ENCODE data around the gene SAMD11. TPM values are rescaled to one million over a fixed set of nuclear protein-coding genes. Genes with fewer than 3 reads are reported as not detected.
"Not testable (repeated sequence)": the region's sequence is repeated elsewhere in the genome, so short reads cannot be mapped to it uniquely, and the experiment has no call there.

The SAMD11 gene
- total RNA-seq, 4 donors from 2014 or later: 2.6 to 15.9 (median 11.5) TPM

GRCh38 chr1:886760-887159 is 37.0 kb upstream of the SAMD11 start:
- H3K9me3 ChIP-seq: no peaks in the 10 kb centered on the region
- H3K4me3 ChIP-seq: no peak overlapping the region
- H3K4me1 ChIP-seq: no peaks in the 10 kb centered on the region
- H3K36me3 ChIP-seq: no peaks in the 10 kb centered on the region
- peaks cover 0 to 46% of the 10 kb centered on the region in 2 donors for H3K27me3 ChIP-seq
- DNase-seq (ENCODE audit: low spot score in 2 of 2): no peak
- 88 to 91% methylated on average over 11 of the region's 11 CpGs for WGBS, 2 donors
- TF ChIP-seq CTCF (IDR thresholded peaks at IDR 0.05) (no peak), POLR2A (IDR thresholded peaks at IDR 0.05) (no peak), EP300 (IDR thresholded peaks at IDR 0.05) (no peak)
- H3K27ac ChIP-seq: no peak overlapping the region

- Histone ChIP-seq H3K27me3 (peaks cover 0 to 34% of the 10 kb centered on the region in 2 donors), H3K27ac (no peak overlapping the region), H3K4me1 (no peaks in the 10 kb centered on the region), H3K36me3 (no peaks in the 10 kb centered on the region), H3K9me3 (no peaks in the 10 kb centered on the region), H3K4me3 (no peak overlapping the region)
- TF ChIP-seq POLR2A (IDR thresholded peaks at IDR 0.05) (no peak), EP300 (IDR thresholded peaks at IDR 0.05) (no peak), CTCF (IDR thresholded peaks at IDR 0.05) (no peak)
- DNase-seq (ENCODE audit: low spot score in 2 of 2): no peak
Observed at GRCh38 chr1:888297-888696, 35.4 kb upstream of the SAMD11 start.

- H3K36me3 ChIP-seq; DNase-seq (ENCODE audit: low spot score in 2 of 2); H3K4me1 ChIP-seq; H3K4me3 ChIP-seq; H3K27ac ChIP-seq; H3K9me3 ChIP-seq: not testable (repeated sequence)
- 84 to 88% methylated on average over 4 of the region's 4 CpGs for WGBS, 2 donors
- peaks cover 0 to 25% of the 10 kb centered on the region in 2 donors for H3K27me3 ChIP-seq
Observed at GRCh38 chr1:889774-890173, 33.9 kb upstream of the SAMD11 start.

GRCh38 chr1:890234-890633 is 33.5 kb upstream of the SAMD11 start:
- H3K27ac ChIP-seq; H3K9me3 ChIP-seq; H3K36me3 ChIP-seq; DNase-seq (ENCODE audit: low spot score in 2 of 2); H3K4me1 ChIP-seq; H3K4me3 ChIP-seq: not testable (repeated sequence)
- 78 to 81% methylated on average over 9 of the region's 9 CpGs for WGBS, 2 donors
- H3K27me3 ChIP-seq: peaks cover 0 to 26% of the 10 kb centered on the region in 2 donors

GRCh38 chr1:890661-891060 is 33.1 kb upstream of the SAMD11 start:
- no peak overlapping the region for H3K4me3 ChIP-seq
- TF ChIP-seq EP300 (IDR thresholded peaks at IDR 0.05) (no peak), CTCF (IDR thresholded peaks at IDR 0.05) (no peak), POLR2A (IDR thresholded peaks at IDR 0.05) (no peak)
- H3K27me3 ChIP-seq: peaks cover 0 to 26% of the 10 kb centered on the region in 2 donors
- 56 to 61% methylated on average over 3 of the region's 3 CpGs for WGBS, 2 donors
- H3K4me1 ChIP-seq: no peaks in the 10 kb centered on the region
- DNase-seq (ENCODE audit: low spot score in 2 of 2): no peak
- no peaks in the 10 kb centered on the region for H3K9me3 ChIP-seq
- no peak overlapping the region for H3K27ac ChIP-seq
- H3K36me3 ChIP-seq: no peaks in the 10 kb centered on the region

- H3K27ac ChIP-seq: no peak overlapping the region
- peaks cover 0 to 32% of the 10 kb centered on the region in 2 donors for H3K27me3 ChIP-seq
- H3K4me3 ChIP-seq: no peak overlapping the region
- no peak for TF ChIP-seq POLR2A (IDR thresholded peaks at IDR 0.05)
- no peaks in the 10 kb centered on the region for H3K36me3 ChIP-seq
- H3K4me1 ChIP-seq: no peaks in the 10 kb centered on the region
- no peaks in the 10 kb centered on the region for H3K9me3 ChIP-seq
- 50 to 51% methylated on average over 8 of the region's 8 CpGs for WGBS, 2 donors
- DNase-seq (ENCODE audit: low spot score in 2 of 2): no peak
Observed at GRCh38 chr1:897226-897625, 26.5 kb upstream of the SAMD11 start.

GRCh38 chr1:897951-898350 is 25.8 kb upstream of the SAMD11 start:
- not testable (repeated sequence) for H3K36me3 ChIP-seq; H3K4me1 ChIP-seq; H3K27ac ChIP-seq; H3K9me3 ChIP-seq; DNase-seq (ENCODE audit: low spot score in 2 of 2); H3K4me3 ChIP-seq
- H3K27me3 ChIP-seq: peaks cover 0 to 32% of the 10 kb centered on the region in 2 donors
- 56 to 67% methylated on average over 17 of the region's 17 CpGs for WGBS, 2 donors
